Mononuclear cell (primary cell): ENCODE data around the gene RASAL1. TPM values are rescaled to one million over a fixed set of nuclear protein-coding genes. Genes with fewer than 3 reads are reported as not detected.

Experiments used
- H3K27me3 ChIP-seq: 2 replicates; pipeline ENCODE4 v1.6.0; 2011; ENCODE audit warnings: low read length, control low read depth; ENCODE audit not compliant: insufficient read depth
- H3K4me1 ChIP-seq: 2 replicates; pipeline ENCODE4 v1.5.1; 2011; ENCODE audit warnings: mild to moderate bottlenecking, low read length, control low read depth; ENCODE audit not compliant: insufficient read depth
- H3K4me3 ChIP-seq: 2 replicates; pipeline ENCODE4 v1.5.1; 2011; ENCODE audit warnings: mild to moderate bottlenecking, low read length, moderate library complexity
- H3K9me3 ChIP-seq: 2 replicates; pipeline ENCODE4 v1.5.1; 2011; ENCODE audit warnings: low read depth, mild to moderate bottlenecking, control low read depth, low read length
- total RNA-seq: library from RNA; depleted of rRNA; stranded (reverse); fragments of >200 nt; gene quantifications from one replicate; pipeline ENCODE4 v1.2.3, GENCODE V29; 2012

The RASAL1 gene
- total RNA-seq, 1 donor, result 0.10 TPM

DNA sequence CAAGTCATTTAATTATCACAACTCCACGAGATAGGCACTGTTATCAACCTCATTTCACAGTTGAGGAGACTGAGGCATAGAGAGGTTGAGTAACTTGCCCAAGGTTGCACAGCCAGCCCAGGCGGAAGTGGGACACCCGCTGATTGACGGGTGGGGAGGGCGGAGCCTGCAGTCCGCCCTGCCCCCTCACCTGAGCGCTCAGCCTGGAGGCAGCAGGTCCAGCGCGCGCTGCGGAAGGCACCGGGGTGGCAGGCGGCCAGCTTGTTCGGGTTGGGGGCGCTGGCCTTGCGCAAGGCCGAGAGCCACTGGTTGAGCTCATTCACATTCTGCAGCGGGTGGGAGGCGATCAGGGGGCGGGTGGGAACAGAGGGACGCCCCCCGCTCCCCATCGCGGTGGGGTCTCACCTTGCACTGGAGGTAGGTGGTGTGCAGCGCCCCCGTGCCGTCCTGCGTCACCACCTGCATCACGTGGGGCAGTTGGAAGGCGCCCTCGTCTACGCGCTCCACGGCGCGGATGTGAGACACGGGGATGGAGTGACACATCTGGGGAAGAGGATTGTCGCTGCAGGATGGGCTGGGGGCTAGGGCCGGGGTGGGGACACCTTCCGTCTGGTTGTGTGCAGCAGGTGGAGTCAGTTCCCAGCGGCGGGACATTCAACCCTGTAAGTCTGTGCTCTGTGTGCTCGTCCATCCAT lies 31.7 kb downstream of the RASAL1 start:
- no peak overlapping the region for H3K4me3 ChIP-seq
- no peaks in the 10 kb centered on the region for H3K9me3 ChIP-seq
- H3K4me1 ChIP-seq, result no peaks in the 10 kb centered on the region
- H3K27me3 ChIP-seq, result no peaks in the 10 kb centered on the region

DNA sequence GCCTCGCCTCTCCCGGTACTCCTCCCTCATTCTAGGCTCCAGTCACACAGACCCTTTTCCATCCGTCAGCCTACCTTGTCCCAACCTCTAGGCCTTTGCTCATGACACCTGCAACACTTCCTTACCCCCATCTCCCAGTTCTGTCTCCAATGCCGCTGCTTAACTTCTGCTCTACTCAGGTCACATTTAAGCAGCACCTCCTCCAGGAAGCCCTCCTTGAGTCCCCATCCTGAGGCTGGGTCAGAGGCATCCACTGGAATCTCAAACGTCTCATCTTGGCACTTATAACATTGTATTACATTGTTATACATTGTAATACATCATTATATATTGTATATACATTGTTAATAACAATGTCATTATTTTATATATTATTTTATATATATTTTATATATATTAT lies 32.8 kb downstream of the RASAL1 start:
- no peaks in the 10 kb centered on the region for H3K27me3 ChIP-seq
- no peak overlapping the region for H3K4me3 ChIP-seq
- peaks cover 8% of the 10 kb centered on the region for H3K4me1 ChIP-seq
- H3K9me3 ChIP-seq, result no peaks in the 10 kb centered on the region

DNA sequence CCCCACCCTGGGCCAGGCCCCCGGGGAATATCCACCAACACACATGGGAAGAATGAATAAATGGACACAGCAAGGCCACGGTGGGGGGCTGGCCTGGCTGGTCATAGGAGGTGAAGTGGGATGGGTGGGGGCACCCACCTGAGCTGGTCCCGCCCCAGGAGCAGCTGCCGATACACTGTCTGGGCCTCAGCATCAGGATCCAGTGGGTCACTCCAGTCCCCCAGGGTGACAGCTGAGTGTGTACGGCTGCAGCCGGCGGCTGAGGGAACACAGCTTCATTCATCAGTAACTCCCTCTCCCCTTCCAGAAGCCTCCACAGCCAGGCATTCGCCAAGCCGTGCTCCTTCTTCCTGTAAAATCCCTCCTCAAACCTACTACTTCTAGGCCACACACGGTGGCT lies 33.8 kb downstream of the RASAL1 start:
- no peaks in the 10 kb centered on the region for H3K27me3 ChIP-seq
- no peaks in the 10 kb centered on the region for H3K9me3 ChIP-seq
- H3K4me3 ChIP-seq, result no peak overlapping the region
- peaks cover 8% of the 10 kb centered on the region for H3K4me1 ChIP-seq

DNA sequence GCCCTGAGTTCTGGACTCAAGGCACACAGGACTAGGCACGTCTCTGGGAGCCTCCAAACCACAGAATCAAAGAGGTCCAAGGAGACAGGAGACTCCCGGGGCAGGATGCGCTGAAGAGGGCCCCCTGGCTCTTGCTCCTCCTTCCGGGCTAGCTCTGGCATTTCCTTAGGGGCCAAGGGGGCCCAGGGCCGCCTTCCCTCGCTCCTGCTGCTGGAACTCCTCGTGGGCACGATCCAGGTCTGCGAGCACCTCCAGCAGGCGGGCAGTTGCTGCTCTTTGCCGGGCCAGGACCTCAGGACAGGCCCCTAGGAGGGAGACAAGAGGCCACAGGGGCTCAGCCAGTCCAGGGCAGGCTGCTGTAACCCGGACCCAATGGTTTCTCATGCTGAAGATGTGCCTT lies 35.8 kb downstream of the RASAL1 start:
- Histone ChIP-seq H3K4me1 (peaks cover 8% of the 10 kb centered on the region), H3K9me3 (no peaks in the 10 kb centered on the region), H3K27me3 (no peaks in the 10 kb centered on the region), H3K4me3 (no peak overlapping the region)

DNA sequence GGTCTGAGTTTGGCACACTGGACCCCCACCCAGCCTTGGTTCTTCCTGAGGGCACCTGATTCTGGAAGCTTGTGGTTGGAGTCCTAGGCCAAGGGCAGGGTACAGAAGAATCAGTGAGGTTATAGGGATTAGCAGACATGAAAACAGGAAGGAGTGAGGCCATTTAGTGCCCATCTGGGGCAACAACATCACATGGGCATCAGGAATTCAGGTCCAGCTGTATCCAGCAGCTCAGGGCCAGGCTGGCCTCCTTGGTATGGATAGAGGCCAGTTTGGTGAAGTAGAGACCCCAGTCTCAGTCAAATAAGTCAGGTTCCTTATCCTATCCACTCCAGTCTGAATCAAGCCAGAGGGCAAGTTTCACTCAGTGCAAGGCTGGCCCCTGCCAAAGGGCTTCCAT lies 36.2 kb downstream of the RASAL1 start:
- no peaks in the 10 kb centered on the region for H3K9me3 ChIP-seq
- no peak overlapping the region for H3K4me3 ChIP-seq
- H3K4me1 ChIP-seq, result peaks cover 8% of the 10 kb centered on the region
- no peaks in the 10 kb centered on the region for H3K27me3 ChIP-seq

DNA sequence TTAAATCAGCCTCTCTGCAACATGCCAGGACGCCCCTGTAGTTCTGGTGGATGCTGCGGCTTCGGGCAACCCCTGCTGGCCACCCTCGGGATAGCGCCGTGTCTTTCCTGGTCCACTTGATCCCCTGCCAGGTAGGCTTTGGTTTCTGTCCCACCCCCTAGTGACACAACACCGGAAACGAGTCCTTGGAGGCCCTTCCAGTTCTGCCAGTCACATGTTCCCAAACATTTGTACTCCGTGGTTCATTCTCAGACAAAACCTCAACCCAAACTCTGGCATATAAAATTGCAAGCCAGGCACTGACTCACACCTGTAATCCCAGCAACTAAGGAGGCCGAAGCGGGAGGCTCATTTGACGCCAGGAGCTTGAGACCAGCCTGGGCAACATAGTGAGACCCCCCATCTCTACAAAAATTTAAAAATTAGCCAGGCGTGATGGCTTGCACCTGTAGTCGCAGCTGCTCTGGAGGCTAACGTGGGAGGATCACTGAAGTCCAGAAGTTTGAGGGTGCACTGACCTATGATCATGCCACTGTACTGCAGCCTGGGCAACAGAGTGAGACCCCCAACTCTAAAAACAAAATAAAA lies 37.0 kb downstream of the RASAL1 start:
- Histone ChIP-seq H3K9me3 (no peaks in the 10 kb centered on the region), H3K27me3 (no peaks in the 10 kb centered on the region)

DNA sequence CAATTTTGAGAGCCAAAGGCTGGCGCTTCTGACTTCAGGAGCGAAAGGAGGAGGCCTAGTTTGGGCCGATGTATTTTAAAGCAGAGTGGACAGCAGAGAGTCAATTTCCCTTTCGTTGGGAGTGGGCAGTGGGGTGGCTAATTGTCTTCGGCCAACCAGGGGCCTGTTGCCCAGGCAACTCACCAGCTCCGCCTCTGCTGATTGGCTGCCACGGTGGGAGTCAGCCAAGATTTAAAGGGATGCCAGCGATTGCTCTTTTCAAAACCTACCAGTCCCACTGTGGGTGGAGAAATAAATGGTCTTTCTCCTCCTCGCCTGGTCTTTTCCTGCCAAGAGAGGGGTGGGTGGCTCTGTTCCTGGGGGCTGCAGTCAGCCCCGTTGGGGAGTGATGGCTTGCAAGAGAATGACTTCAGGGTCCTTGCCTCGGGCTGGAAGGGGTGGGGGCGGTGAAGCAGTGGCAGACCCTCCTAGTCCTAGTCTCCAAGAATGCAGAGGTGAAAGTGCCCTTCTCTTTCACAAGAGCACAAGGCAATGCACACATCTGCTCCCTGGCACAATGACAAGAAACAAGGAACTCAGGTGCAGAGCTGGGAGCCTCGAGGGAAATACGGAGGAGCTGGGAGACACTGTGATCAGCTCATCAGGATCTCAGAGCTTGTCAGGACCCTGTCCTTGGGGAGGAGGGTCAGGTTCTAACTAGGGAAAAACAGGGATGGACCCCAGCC lies 37.7 kb downstream of the RASAL1 start:
- no peaks in the 10 kb centered on the region for H3K9me3 ChIP-seq
- no peak overlapping the region for H3K4me3 ChIP-seq
- no peaks in the 10 kb centered on the region for H3K27me3 ChIP-seq
- H3K4me1 ChIP-seq, result peaks cover 10% of the 10 kb centered on the region

More for the DNA sequence above, 37.0 kb downstream of the RASAL1 start:
- peaks cover 8% of the 10 kb centered on the region for H3K4me1 ChIP-seq
- no peak overlapping the region for H3K4me3 ChIP-seq

DNA sequence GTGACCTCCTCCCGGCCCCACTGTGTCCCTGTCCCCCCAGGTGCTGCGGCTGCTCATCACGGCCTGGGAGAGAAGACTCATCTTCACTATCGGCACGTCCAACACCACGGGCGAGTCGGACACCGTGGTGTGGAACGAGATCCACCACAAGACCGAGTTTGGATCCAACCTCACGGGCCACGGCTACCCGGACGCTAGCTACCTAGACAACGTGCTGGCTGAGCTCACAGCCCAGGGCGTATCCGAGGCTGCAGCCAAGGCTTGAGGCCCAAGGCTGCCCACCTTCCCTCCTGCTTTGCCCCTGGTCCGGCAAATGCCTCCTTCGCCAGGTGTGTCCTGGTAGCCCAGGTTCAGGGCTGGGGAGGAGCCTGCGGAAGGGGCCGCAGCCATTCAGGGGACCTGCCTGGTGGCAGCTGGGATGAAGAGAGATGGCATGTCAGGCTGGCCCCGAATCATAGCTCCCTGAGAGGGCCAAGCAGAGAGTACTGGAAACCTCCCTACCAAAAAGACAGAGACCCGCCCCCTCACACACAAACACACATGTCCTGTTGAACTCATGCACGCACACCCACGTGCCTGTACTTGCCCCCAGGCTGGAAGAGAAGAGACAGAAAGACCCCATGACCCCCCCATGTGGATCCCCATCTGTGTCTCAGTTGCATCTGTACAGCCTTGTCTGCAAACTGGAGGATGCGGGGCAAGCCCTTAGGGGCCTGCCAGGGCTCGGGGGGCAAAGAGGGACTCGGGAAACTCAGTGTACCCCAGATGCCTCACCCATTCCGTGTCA lies 38.7 kb downstream of the RASAL1 start:
- Histone ChIP-seq H3K9me3 (no peaks in the 10 kb centered on the region), H3K27me3 (peaks cover 2% of the 10 kb centered on the region), H3K4me3 (no peak overlapping the region), H3K4me1 (peaks cover 20% of the 10 kb centered on the region)

DNA sequence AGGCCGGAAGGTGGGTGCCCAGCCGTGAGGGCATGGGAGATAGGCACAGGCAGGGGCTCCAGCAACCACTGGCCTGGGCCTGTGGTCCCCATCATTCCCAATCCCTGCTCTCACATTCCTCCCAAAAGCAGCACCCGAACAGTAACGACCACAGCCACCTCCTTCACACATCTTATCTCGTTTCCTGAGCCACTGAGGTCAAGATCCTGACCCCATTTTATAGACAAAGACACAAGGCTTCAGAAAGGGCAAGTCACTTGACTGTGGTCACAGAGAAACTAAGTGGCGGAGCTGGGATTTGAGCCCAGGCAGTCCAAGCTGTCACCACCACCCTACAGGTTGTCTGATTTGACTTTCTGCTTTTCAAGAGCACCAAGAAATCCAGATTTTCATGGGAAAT lies 40.2 kb downstream of the RASAL1 start:
- Histone ChIP-seq H3K4me3 (no peak overlapping the region), H3K9me3 (no peaks in the 10 kb centered on the region), H3K4me1 (peaks cover 35% of the 10 kb centered on the region), H3K27me3 (peaks cover 2% of the 10 kb centered on the region)

DNA sequence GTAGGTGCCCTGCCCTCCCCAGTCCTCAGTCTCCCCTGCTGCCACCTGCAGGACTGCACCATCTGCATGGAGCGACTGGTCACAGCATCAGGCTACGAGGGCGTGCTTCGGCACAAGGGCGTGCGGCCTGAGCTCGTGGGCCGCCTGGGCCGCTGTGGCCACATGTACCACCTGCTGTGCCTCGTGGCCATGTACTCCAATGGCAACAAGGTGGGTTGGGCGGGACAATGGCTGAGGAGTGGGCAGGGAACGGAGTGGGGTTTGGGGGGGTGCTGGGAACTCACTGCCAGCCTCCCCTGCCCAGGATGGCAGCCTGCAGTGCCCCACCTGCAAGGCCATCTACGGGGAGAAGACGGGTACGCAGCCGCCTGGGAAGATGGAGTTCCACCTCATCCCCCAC lies 40.8 kb downstream of the RASAL1 start:
- peaks cover 42% of the 10 kb centered on the region for H3K4me1 ChIP-seq
- peaks cover 2% of the 10 kb centered on the region for H3K27me3 ChIP-seq
- no peaks in the 10 kb centered on the region for H3K9me3 ChIP-seq
- no peak overlapping the region for H3K4me3 ChIP-seq

DNA sequence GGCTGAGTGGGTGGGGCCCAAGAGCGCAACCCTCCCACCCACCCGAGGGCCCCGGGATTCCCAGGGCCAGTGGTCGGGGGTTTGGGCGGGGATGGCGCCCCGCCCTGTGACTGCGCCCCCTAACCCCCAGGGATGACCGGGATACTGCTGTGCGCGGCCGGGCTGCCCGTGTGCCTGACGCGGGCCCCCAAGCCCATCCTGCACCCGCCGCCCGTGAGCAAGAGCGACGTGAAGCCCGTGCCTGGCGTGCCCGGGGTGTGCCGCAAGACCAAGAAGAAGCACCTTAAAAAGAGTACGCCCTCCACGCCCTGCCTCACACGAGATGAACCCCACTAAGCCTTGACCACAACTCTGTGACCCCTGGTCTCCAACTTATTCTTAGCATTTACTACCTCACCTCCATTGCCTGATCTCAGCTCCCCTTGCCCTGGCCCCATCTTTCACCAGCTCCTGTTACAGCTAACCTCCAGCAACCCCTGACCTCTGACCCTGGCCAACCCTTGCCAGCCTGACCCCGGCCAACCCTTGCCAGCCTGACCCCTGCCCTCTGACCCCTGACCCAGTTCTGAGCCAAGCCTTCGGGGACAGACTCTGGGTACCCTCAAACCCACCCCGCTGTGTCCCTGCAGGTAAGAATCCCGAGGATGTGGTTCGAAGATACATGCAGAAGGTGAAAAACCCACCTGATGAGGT lies 42.0 kb downstream of the RASAL1 start:
- Histone ChIP-seq H3K27me3 (peaks cover 2% of the 10 kb centered on the region), H3K4me1 (peaks cover 52% of the 10 kb centered on the region), H3K4me3 (no peak overlapping the region), H3K9me3 (no peaks in the 10 kb centered on the region)

DNA sequence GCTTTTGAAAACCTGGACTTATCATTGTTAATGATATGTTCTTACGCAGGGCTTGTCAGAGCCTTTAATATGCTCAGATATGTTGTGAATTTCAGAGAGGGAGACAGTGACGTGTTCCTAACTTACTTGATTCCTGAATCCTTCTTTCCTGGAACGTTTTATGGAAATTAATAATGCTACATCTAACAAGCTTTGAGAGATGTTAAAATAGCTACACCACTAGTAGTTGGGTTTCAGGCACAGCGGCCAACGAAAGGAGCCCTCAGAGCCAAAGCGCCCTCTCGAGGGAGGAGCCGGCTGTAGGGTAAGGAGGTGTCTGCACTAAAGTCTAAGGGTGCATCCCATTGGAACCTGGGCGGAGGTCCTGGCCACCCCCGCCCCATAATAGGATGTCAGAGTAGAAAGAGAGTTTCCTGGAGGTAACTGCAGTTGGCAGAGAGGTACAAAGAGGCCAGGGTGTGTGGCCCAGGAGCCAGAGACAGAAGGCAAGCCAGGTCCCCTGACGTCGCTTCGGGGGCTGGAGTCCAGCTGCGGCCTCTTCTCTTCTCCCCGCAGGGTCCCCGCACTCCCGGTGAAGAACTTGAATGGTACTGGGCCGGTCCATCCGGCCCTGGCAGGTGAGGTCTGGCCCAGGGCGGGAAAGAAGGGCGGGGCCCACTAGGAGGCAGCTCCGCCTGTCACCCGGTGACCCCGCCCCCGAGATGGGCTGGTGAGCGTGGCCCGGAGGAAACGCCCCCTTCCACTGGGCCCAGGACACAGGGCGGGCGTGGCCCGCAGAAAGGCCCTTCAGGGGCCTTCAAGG lies 42.8 kb downstream of the RASAL1 start:
- Histone ChIP-seq H3K4me3 (no peak overlapping the region), H3K9me3 (no peaks in the 10 kb centered on the region), H3K4me1 (peaks cover 51% of the 10 kb centered on the region), H3K27me3 (peaks cover 2% of the 10 kb centered on the region)

DNA sequence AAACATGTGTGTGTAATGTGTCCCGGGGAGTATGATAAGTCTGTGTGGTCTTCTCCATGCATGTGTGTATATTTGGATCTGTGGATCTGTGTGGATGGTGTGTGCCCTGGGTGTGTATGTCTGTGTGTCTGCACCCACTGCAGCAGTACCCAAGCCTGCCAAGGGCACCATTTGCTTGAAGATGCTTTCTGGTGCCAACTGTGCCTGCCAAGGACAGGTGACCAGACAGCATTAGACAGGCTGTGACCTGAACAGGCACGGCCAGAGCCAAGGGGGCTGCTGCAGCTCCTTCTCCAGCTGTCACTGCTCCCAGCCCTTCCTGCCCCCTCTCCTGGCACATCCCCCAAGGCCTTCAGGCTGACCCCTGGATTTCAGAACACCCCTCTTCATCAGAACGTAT lies 44.1 kb downstream of the RASAL1 start:
- H3K4me3 ChIP-seq, result no peak overlapping the region
- peaks cover 63% of the 10 kb centered on the region for H3K4me1 ChIP-seq
- H3K9me3 ChIP-seq, result no peaks in the 10 kb centered on the region
- peaks cover 2% of the 10 kb centered on the region for H3K27me3 ChIP-seq

DNA sequence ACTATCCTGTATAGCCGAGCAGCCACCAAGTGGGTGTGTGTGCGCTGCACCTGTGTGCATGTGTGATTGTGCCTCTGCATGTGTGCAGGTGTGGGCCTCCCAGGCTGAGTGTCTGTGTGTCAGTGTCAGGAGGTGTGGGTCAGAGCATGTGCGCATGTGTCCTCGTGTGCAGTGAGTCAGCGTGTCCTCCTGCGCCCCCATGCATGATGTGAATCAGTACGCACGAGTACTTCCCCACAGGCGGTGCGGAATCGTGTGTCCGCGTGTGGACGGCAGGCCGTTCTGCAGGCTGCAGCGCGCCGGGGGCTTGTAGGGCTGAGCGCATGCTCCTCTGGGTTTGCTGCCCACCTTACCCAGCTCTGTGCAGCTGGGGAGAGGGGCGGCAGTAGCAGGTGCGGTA lies 44.8 kb downstream of the RASAL1 start:
- H3K27me3 ChIP-seq, result peaks cover 2% of the 10 kb centered on the region
- H3K4me1 ChIP-seq, result peaks cover 71% of the 10 kb centered on the region
- no peaks in the 10 kb centered on the region for H3K9me3 ChIP-seq
- no peak overlapping the region for H3K4me3 ChIP-seq
